Measurements from ENCODE around the gene TAF5L. TPM values are rescaled to one million over a fixed set of nuclear protein-coding genes. Genes with fewer than 3 reads are reported as not detected.

Gene TAF5L
- total RNA-seq, 1 donor from 2014 or later = 8.5 TPM

DNA sequence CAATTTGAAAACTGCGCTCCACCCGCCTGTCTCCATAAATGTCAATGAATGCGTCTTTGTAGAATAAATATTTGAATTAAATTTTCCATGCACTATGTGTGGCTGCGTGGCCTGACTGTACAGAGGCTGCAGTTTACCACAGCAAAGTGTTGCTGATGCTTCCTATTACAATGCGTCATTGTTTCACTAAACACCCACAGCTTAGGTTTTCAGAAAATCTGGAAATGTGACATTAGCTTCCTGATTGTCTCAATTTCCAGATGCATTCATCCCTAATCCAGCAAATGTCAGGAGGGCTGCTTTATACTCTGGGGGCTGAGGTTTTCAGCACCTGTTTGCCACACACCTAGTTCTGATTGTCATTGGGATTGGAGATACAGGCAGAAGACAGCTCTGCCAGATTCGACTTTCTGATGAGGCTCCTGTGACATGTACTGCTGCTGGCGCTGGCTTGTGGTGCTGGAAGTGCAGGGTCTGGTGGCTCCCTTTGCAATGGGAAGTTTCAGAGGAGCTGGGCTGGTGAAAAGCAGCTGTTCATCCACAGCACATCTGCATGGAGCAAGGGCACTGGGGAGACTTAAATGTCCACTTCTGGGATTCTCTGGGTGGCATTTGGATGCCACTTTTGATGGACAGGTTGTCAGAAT, 40.1 kb upstream of the TAF5L start:
- H3K27me3 Mint-ChIP-seq (ENCODE audit: insufficient read depth, low read depth) = peaks cover 2% of the 10 kb centered on the region
- Histone ChIP-seq H3K27ac (no peak overlapping the region), H3K36me3 (no peaks in the 10 kb centered on the region), H3K79me2 (ENCODE audit: low read depth) (no peaks in the 10 kb centered on the region), H3K9ac (no peak overlapping the region), H3K4me1 (no peaks in the 10 kb centered on the region), H3K27me3 (no peaks in the 10 kb centered on the region), H3K9me3 (ENCODE audit: low read depth) (no peaks in the 10 kb centered on the region), H3K4me3 (no peak overlapping the region), H4K20me1 (ENCODE audit: low read depth) (no peaks in the 10 kb centered on the region), H2AFZ (replicated peaks) (no peak overlapping the region), H3K4me2 (no peak overlapping the region), H3F3A (ENCODE audit: low read depth) (peaks cover 1% of the 10 kb centered on the region)
- no peak overlapping the region for H3K27ac Mint-ChIP-seq
- no peak overlapping the region for H3K4me3 Mint-ChIP-seq
- TF ChIP-seq CTCF (IDR thresholded peaks at IDR 0.05) = no peak
- TF ChIP-seq EZH2phosphoT487 (IDR thresholded peaks at IDR 0.05) = no peak
- TF ChIP-seq EZH2 (IDR thresholded peaks at IDR 0.05) = no peak
- no peaks in the 10 kb centered on the region for H3K9me3 Mint-ChIP-seq
- H3K36me3 Mint-ChIP-seq = peaks cover 3% of the 10 kb centered on the region
- no peaks in the 10 kb centered on the region for H3K4me1 Mint-ChIP-seq
- DNase-seq (ENCODE audit: low spot score) = no peak

DNA sequence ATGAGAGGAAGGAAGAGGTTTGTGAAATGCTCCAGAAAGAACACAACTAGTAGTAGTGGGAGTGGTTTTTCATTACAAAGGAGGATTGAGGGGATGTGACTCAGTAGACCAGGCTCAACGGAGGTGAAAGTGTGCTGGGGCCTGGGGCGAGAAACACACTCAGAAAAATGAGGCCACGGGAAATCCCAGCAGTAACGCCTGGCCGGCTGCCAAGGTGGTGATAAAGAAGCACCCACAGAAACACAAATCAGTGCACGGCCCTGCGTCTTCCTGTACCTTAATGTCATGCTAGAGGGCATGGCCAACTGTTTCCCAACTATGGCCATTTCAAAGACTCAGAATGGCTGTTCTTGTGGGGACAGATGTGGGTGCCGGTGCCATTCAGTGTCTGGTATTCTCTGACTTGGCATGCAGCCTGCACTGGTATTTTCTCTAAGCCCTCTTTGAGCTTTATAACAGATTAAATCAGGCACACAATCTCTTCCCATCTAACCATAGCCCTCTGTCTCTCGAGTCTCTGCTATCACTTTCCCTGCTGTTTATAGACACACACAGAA, 38.3 kb upstream of the TAF5L start:
- Histone ChIP-seq H2AFZ (replicated peaks) (no peak overlapping the region), H3K9me3 (ENCODE audit: low read depth) (no peaks in the 10 kb centered on the region), H3K27ac (no peak overlapping the region), H3K4me1 (no peaks in the 10 kb centered on the region), H3K27me3 (no peaks in the 10 kb centered on the region), H3K4me2 (no peak overlapping the region), H3K79me2 (ENCODE audit: low read depth) (no peaks in the 10 kb centered on the region), H3F3A (ENCODE audit: low read depth) (peaks cover 19% of the 10 kb centered on the region), H3K9ac (no peak overlapping the region), H3K36me3 (peaks cover 5% of the 10 kb centered on the region), H4K20me1 (ENCODE audit: low read depth) (no peaks in the 10 kb centered on the region), H3K4me3 (no peak overlapping the region)
- Mint-ChIP-seq H3K27me3 (ENCODE audit: insufficient read depth, low read depth) (peaks cover 2% of the 10 kb centered on the region), H3K27ac (no peak overlapping the region), H3K4me1 (no peaks in the 10 kb centered on the region), H3K36me3 (peaks cover 3% of the 10 kb centered on the region), H3K4me3 (no peak overlapping the region), H3K9me3 (no peaks in the 10 kb centered on the region)
- no peak for DNase-seq (ENCODE audit: low spot score)
- no peak for TF ChIP-seq EZH2phosphoT487 (IDR thresholded peaks at IDR 0.05)
- no peak for TF ChIP-seq CTCF (IDR thresholded peaks at IDR 0.05)
- no peak for TF ChIP-seq EZH2 (IDR thresholded peaks at IDR 0.05)

GRCh38 chr1:229661897-229662296, 36.0 kb upstream of the TAF5L start:
- TF ChIP-seq EZH2phosphoT487 (IDR thresholded peaks at IDR 0.05) = no peak
- no peak for TF ChIP-seq EZH2 (IDR thresholded peaks at IDR 0.05)
- TF ChIP-seq CTCF (IDR thresholded peaks at IDR 0.05) = no peak
- H3K4me2 ChIP-seq = no peak overlapping the region
- no peaks in the 10 kb centered on the region for H3K27me3 ChIP-seq
- H3K4me3 ChIP-seq = no peak overlapping the region
- peaks cover 2% of the 10 kb centered on the region for H3K27me3 Mint-ChIP-seq (ENCODE audit: insufficient read depth, low read depth)
- H3K36me3 Mint-ChIP-seq = peaks cover 4% of the 10 kb centered on the region
- H3K36me3 ChIP-seq = peaks cover 5% of the 10 kb centered on the region
- no peaks in the 10 kb centered on the region for H3K79me2 ChIP-seq (ENCODE audit: low read depth)
- H3K27ac Mint-ChIP-seq = no peak overlapping the region
- H3K9me3 Mint-ChIP-seq = no peaks in the 10 kb centered on the region
- H3K27ac ChIP-seq = no peak overlapping the region
- H4K20me1 ChIP-seq (ENCODE audit: low read depth) = no peaks in the 10 kb centered on the region
- no peak overlapping the region for H3K9ac ChIP-seq
- H3F3A ChIP-seq (ENCODE audit: low read depth) = peaks cover 22% of the 10 kb centered on the region
- H3K9me3 ChIP-seq (ENCODE audit: low read depth) = no peaks in the 10 kb centered on the region
- no peak overlapping the region for H2AFZ ChIP-seq (replicated peaks)
- no peak overlapping the region for H3K4me3 Mint-ChIP-seq
- no peaks in the 10 kb centered on the region for H3K4me1 ChIP-seq
- no peaks in the 10 kb centered on the region for H3K4me1 Mint-ChIP-seq
- no peak for DNase-seq (ENCODE audit: low spot score)
